Caco-2 (cell line): ENCODE data around the gene LIPN. TPM values are rescaled to one million over a fixed set of nuclear protein-coding genes. Genes with fewer than 3 reads are reported as not detected.
A peak's percentile ranks its signal among the peaks of the same experiment; 100 is the strongest.

ENCODE experiments used
- BruUV-seq: library from RNA; stranded (reverse); fragments of 400-500 nt; replicated peaks from 2 replicates; lab custom pipeline; 2021; lab: Mats Ljungman, UMichigan
- CTCF ChIA-PET: fragments of 300-600 bp; sonication (Branson Sonifier 250); formaldehyde crosslinking; loops from one replicate; lab custom pipeline; 2022; ENCODE audit warnings: antibody characterized with exemption; lab: Charles Lee
- POLR2A ChIA-PET: fragments of 300-600 bp; sonication (Branson Sonifier 250); formaldehyde crosslinking; loops from one replicate; lab custom pipeline; 2022; ENCODE audit warnings: antibody characterized with exemption; lab: Charles Lee
- DNase-seq, 2 experiments: peaks; one replicate each; pipeline versions ENCODE4 v3.0.0 to v3.0.0-alpha.2; 2020 to 2022
- H3K27me3 ChIP-seq: replicated peaks from 2 replicates; pipeline ENCODE4 v1.6.0; 2011; ENCODE audit warnings: low read length; ENCODE audit not compliant: control insufficient read depth, insufficient read depth
- H3K36me3 ChIP-seq: 2 replicates; pipeline ENCODE4 v1.5.1; 2011; ENCODE audit warnings: low read length; ENCODE audit not compliant: control insufficient read depth, insufficient read depth
- H3K4me1 ChIP-seq: fragments of 250-450 bp; sonication (Bioruptor Pico); 2 replicates; pipeline ENCODE4 v1.5.1; 2020; ENCODE audit warnings: mild to moderate bottlenecking
- H3K4me3 ChIP-seq: 2 replicates; pipeline ENCODE4 v1.5.1; 2011; ENCODE audit warnings: low read depth, mild to moderate bottlenecking, control low read depth, low read length
- H3K9me3 ChIP-seq: fragments of 250-450 bp; sonication (Bioruptor Pico); 2 replicates; pipeline ENCODE4 v1.5.1; 2020; ENCODE audit warnings: mild to moderate bottlenecking, moderate library complexity
- H3K27ac Mint-ChIP-seq: one replicate; pipeline ENCODE4 v1.8.0; 2022; ENCODE audit warnings: mixed read lengths; ENCODE audit not compliant: unreplicated experiment
- H3K27me3 Mint-ChIP-seq: one replicate; pipeline ENCODE4 v1.8.0; 2022; ENCODE audit warnings: mixed read lengths; ENCODE audit not compliant: insufficient read depth, unreplicated experiment
- H3K36me3 Mint-ChIP-seq: one replicate; pipeline ENCODE4 v1.8.0; 2022; ENCODE audit warnings: mild to moderate bottlenecking, mixed read lengths; ENCODE audit not compliant: insufficient read depth, unreplicated experiment
- H3K4me1 Mint-ChIP-seq: one replicate; pipeline ENCODE4 v1.8.0; 2022; ENCODE audit warnings: low read depth, mixed read lengths; ENCODE audit not compliant: unreplicated experiment
- H3K4me3 Mint-ChIP-seq: one replicate; pipeline ENCODE4 v1.8.0; 2022; ENCODE audit warnings: mild to moderate bottlenecking, moderate library complexity, mixed read lengths; ENCODE audit not compliant: unreplicated experiment
- H3K9me3 Mint-ChIP-seq: one replicate; pipeline ENCODE4 v1.8.0; 2022; ENCODE audit warnings: mixed read lengths; ENCODE audit not compliant: unreplicated experiment
- CTCF ChIP-seq, 2 experiments: fragments of 200-600 bp in 1 of 2; IDR thresholded peaks; 1 replicate in 1 of 2; 2 replicates in 1 of 2; pipeline versions ENCODE4 v1.5.1 to v1.8.0; 2011 to 2022; ENCODE audit warnings: antibody characterized with exemption in 1 of 2, control low read depth in 1 of 2, inconsistent platforms in 1 of 2, low read depth in 1 of 2, low read length in 1 of 2, mild to moderate bottlenecking in 1 of 2, moderate library complexity in 1 of 2; ENCODE audit not compliant: insufficient read depth in 1 of 2, severe bottlenecking in 1 of 2, unreplicated experiment in 1 of 2
- intact Hi-C: fragments of 100-400 bp; cut with micrococcal nuclease; formaldehyde crosslinking; loops from one replicate; pipeline ENCODE4 v1.10.0; 2022; ENCODE audit not compliant: unreplicated experiment
- total RNA-seq: library from RNA; stranded (reverse); gene quantifications from 2 replicates; pipeline ENCODE4 v1.2.3, GENCODE V29; 2022

The LIPN gene
- total RNA-seq, 1 experiment from 2014 or later, result not detected

- peaks cover 2% of the 10 kb centered on the region; the same call in 1 of the 2 replicates for H3K27me3 ChIP-seq
- Mint-ChIP-seq H3K9me3 (no peaks in the 10 kb centered on the region), H3K36me3 (no peaks in the 10 kb centered on the region), H3K27ac (no peak overlapping the region), H3K4me1 (no peaks in the 10 kb centered on the region), H3K27me3 (peaks cover 5% of the 10 kb centered on the region), H3K4me3 (no peak overlapping the region)
- TF ChIP-seq CTCF (IDR thresholded peaks at IDR 0.05; ENCODE audit: insufficient read depth in 1 of 2, low read depth in 1 of 2, low read length in 1 of 2, severe bottlenecking in 1 of 2, unreplicated experiment in 1 of 2), result no peak
- no peaks in the 10 kb centered on the region for H3K4me1 ChIP-seq
- no TSS peak for BruUV-seq
- no peak for DNase-seq
- POLR2A ChIA-PET, result no interaction called here
- H3K4me3 ChIP-seq, result no peak overlapping the region
- CTCF ChIA-PET, result no interaction called here
- intact Hi-C loops, result loop anchor here (1.0 to 5.0 kb wide), 3 partner anchors 121 to 244 kb away; partner anchors contain the start of gene RNLS
- H3K9me3 ChIP-seq, result no peaks in the 10 kb centered on the region
- no peaks in the 10 kb centered on the region for H3K36me3 ChIP-seq
Observed at GRCh38 chr10:88809621-88810020, 49.8 kb downstream of the LIPN start.

DNA sequence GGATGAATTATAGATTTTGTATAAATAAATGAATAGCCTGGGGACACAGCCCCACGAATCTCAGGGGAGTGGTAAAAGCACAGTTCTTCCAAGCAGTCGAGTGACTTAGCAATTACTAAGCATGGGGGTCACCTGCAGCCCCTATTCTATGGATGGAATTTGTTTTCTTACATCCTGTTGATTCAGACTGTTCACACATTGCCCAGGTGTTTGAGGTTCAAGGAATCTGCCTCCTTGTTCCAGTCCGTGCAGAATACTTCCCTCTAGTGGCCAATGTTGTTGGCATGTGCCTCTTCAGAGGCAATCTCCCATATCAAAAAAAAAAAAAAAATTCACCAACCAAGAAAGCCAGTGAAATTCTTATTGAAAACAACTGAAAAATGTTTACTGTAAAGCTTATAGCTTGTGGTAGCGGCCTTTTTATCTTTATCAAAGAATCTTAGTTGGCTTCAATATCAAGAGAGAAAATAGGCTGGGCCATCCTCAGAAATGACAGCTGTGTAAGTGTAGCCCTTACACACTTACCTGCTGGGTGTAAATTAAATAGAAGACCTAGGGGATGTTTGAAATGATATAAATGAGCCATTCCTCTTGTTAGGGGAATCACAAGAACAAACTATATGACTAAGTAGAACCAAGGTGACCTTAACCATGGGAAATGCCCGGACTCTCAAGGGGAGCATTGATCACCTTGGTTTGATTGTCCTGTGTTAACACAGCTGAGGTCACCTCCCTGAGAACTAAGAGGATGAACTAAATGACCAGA, 50.6 kb downstream of the LIPN start:
- Mint-ChIP-seq H3K9me3 (no peaks in the 10 kb centered on the region), H3K36me3 (no peaks in the 10 kb centered on the region), H3K27ac (no peak overlapping the region), H3K27me3 (peaks cover 5% of the 10 kb centered on the region), H3K4me3 (no peak overlapping the region), H3K4me1 (no peaks in the 10 kb centered on the region)
- Histone ChIP-seq H3K36me3 (no peaks in the 10 kb centered on the region), H3K27me3 (peaks cover 2% of the 10 kb centered on the region; the same call in 1 of the 2 replicates), H3K9me3 (no peaks in the 10 kb centered on the region), H3K4me3 (no peak overlapping the region), H3K4me1 (no peaks in the 10 kb centered on the region)
- POLR2A ChIA-PET, result no interaction called here
- DNase-seq, result peak; percentile 37 to 56
- intact Hi-C loops, result loop anchor here (1.0 to 5.0 kb wide), 3 partner anchors 122 to 245 kb away; partner anchors contain the start of gene RNLS
- CTCF ChIA-PET, result interaction anchor here (0.7 kb wide), 2 partner anchors 10 to 93 kb away, joined by 3 to 4 read pairs; no protein-coding TSS in a partner anchor
- peak; percentile 65 to 76 for TF ChIP-seq CTCF (IDR thresholded peaks at IDR 0.05; ENCODE audit: insufficient read depth in 1 of 2, low read depth in 1 of 2, low read length in 1 of 2, severe bottlenecking in 1 of 2, unreplicated experiment in 1 of 2)
- BruUV-seq, result no TSS peak

- Mint-ChIP-seq H3K27ac (no peak overlapping the region), H3K4me1 (no peaks in the 10 kb centered on the region), H3K9me3 (no peaks in the 10 kb centered on the region), H3K27me3 (peaks cover 5% of the 10 kb centered on the region), H3K36me3 (no peaks in the 10 kb centered on the region), H3K4me3 (no peak overlapping the region)
- H3K27me3 ChIP-seq, result peaks cover 2% of the 10 kb centered on the region; the same call in 1 of the 2 replicates
- no TSS peak for BruUV-seq
- no peak overlapping the region for H3K4me3 ChIP-seq
- H3K4me1 ChIP-seq, result no peaks in the 10 kb centered on the region
- H3K36me3 ChIP-seq, result no peaks in the 10 kb centered on the region
- H3K9me3 ChIP-seq, result no peaks in the 10 kb centered on the region
- CTCF ChIA-PET, result interaction anchor here (0.7 kb wide), 1 partner anchor 16 kb away, joined by 3 read pairs; no protein-coding TSS in a partner anchor
- DNase-seq, result no peak
- POLR2A ChIA-PET, result no interaction called here
- no peak for TF ChIP-seq CTCF (IDR thresholded peaks at IDR 0.05; ENCODE audit: insufficient read depth in 1 of 2, low read depth in 1 of 2, low read length in 1 of 2, severe bottlenecking in 1 of 2, unreplicated experiment in 1 of 2)
- intact Hi-C loops, result loop anchor here (5.0 kb wide), 1 partner anchor 231 kb away; the partner anchor contains the start of gene RNLS
Observed at GRCh38 chr10:88813200-88813599, 53.4 kb downstream of the LIPN start.
